ENCODE data around the gene SNX9. TPM values are rescaled to one million over a fixed set of nuclear protein-coding genes. Genes with fewer than 3 reads are reported as not detected.

Gene SNX9
- total RNA-seq, 4 donors from 2014 or later = 13.7 to 57.2 (median 50.7) TPM

DNA sequence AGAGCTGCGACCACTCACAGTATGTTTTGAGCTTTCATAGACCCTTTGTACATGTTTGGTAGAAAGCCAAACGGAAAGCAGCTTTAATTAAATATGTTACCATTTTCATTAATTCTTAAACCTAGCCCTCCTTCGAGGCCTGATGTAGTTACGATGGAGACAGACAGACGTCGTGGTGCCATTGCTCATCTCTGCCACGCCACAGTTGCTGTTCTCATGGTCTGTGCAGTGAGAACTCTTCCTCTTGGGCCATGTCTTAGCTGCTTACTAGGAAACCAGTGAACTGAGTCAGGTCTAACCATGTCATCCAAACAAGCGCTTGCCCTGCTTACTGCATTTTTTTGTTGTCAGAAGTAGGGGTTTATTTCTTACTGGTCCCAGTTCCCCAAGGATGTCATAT lies 62.8 kb downstream of the SNX9 start:
- in situ Hi-C loops (cut with MboI; ENCODE audit: low pct_ligation_motif_present in 1 of 4, low pct_unique_long_range_greater_than_20kb in 1 of 4, low sequenced_read_pairs in 3 of 4) = no loop called here

DNA sequence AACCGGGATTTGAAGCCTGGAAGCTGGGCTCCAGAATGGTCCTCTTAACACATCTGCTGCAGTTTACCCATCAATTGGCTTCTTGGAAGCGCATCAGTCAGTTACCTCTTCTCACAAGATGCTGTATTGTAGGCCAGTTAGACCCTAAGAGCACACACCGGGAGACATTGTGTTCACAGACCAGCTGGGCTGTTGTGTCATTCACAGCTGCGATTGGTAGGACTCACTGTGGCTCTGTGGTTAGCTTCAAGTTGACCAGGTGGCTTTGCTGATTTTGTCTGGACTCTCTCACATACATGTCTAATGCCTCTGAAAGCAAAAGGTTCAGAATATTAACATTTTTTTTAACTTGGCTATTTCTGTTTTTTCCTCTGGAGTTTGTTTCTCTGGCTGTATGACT lies 64.8 kb downstream of the SNX9 start:
- Histone ChIP-seq H3K4me1 (peaks cover 0 to 3% (median 0%) of the 10 kb centered on the region in 4 donors), H3K4me3 (no peak overlapping the region), H3K27ac (no peak overlapping the region), H3K36me3 (peaks cover 0 to 6% (median 3%) of the 10 kb centered on the region in 4 donors), H3K27me3 (no peaks in the 10 kb centered on the region), H3K9me3 (no peaks in the 10 kb centered on the region)
- TF ChIP-seq POLR2A (IDR thresholded peaks at IDR 0.05) (no peak), EP300 (IDR thresholded peaks at IDR 0.05; ENCODE audit: low read depth) (no peak), POLR2AphosphoS5 (IDR thresholded peaks at IDR 0.05) (no peak)
- TF ChIP-seq, protein P1, sequence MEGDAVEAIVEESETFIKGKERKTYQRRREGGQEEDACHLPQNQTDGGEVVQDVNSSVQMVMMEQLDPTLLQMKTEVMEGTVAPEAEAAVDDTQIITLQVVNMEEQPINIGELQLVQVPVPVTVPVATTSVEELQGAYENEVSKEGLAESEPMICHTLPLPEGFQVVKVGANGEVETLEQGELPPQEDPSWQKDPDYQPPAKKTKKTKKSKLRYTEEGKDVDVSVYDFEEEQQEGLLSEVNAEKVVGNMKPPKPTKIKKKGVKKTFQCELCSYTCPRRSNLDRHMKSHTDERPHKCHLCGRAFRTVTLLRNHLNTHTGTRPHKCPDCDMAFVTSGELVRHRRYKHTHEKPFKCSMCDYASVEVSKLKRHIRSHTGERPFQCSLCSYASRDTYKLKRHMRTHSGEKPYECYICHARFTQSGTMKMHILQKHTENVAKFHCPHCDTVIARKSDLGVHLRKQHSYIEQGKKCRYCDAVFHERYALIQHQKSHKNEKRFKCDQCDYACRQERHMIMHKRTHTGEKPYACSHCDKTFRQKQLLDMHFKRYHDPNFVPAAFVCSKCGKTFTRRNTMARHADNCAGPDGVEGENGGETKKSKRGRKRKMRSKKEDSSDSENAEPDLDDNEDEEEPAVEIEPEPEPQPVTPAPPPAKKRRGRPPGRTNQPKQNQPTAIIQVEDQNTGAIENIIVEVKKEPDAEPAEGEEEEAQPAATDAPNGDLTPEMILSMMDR (IDR thresholded peaks at IDR 0.05) = no peak
- no peak for DNase-seq
- 84% methylated on average over 4 of the region's 4 CpGs; no CpG with 5 or more reads in 1 of the 2 donors for WGBS, 2 donors (ENCODE audit: low coverage in 1 of 2)
- in situ Hi-C loops (cut with MboI; ENCODE audit: low pct_ligation_motif_present in 1 of 4, low pct_unique_long_range_greater_than_20kb in 1 of 4, low sequenced_read_pairs in 3 of 4) (no loop called here), intact Hi-C loops (cut with DNase I; ENCODE audit: low total_unique reads) (no loop called here)

More for the DNA sequence above, 62.8 kb downstream of the SNX9 start:
- WGBS, 2 donors (ENCODE audit: low coverage in 1 of 2) = 90 to 91% methylated on average over 2 to 8 of the region's 8 CpGs
- Histone ChIP-seq H3K4me3 (no peak overlapping the region), H3K27ac (peak overlapping the region in 1 of 4 donors; percentile 1), H3K9me3 (no peaks in the 10 kb centered on the region), H3K4me1 (peaks cover 0 to 3% (median 0%) of the 10 kb centered on the region in 4 donors), H3K36me3 (peaks cover 0 to 9% (median 3%) of the 10 kb centered on the region in 4 donors), H3K27me3 (no peaks in the 10 kb centered on the region)
- no peak for TF ChIP-seq POLR2A (IDR thresholded peaks at IDR 0.05)
- TF ChIP-seq, protein P1 (IDR thresholded peaks at IDR 0.05) = no peak
- no peak for TF ChIP-seq POLR2AphosphoS5 (IDR thresholded peaks at IDR 0.05)
- no peak for TF ChIP-seq EP300 (IDR thresholded peaks at IDR 0.05; ENCODE audit: low read depth)
- intact Hi-C loops (cut with DNase I; ENCODE audit: low total_unique reads) = no loop called here
- DNase-seq = no peak

DNA sequence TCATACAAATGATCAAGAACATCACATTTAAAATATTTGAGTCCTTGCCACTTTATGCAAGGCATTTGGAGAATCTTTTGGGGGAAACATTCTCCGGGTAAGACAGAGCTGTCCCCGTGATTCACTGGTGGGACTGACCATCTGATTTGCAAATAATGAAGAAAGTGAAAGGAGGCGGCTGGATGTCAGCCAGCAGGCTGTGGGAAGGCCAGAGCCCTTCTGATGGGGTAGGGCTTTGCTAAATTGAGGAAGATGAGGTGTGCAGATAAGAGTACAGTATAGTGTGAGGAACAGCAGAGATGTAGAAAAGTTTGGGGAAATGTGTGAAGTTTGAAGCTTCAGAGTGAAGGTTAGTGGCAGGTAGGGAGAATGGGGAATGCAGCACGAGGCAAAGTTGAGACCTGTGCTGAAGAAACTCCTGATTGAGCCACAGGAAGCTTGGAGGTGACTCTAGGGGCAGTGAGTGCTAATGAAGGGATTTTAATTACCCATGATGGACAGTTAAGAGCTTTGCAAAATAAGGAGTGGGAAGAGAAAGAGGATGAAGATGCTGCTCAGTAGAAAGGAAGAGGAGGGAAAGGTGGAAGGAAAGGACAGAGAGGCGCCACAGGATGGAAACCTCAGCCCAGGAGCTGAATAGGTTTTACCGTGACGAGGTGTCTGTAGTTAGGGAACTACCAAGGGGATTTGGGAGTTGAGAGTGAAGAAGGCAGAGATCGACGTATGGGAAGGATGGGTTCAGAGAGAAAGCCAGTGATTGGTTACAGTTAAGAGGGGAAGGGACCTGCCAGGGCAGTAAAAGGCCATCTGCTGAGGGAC lies 68.7 kb downstream of the SNX9 start:
- H3K27me3 ChIP-seq = no peaks in the 10 kb centered on the region
- DNase-seq = no peak
- in situ Hi-C loops (cut with MboI; ENCODE audit: low pct_ligation_motif_present in 1 of 4, low pct_unique_long_range_greater_than_20kb in 1 of 4, low sequenced_read_pairs in 3 of 4) (no loop called here), intact Hi-C loops (cut with DNase I; ENCODE audit: low total_unique reads) (loop anchor here (5.0 kb wide), 1 partner anchor 339 kb away; no protein-coding TSS in a partner anchor)
- TF ChIP-seq, protein P1 (IDR thresholded peaks at IDR 0.05) = no peak
- TF ChIP-seq EP300 (IDR thresholded peaks at IDR 0.05; ENCODE audit: low read depth) = no peak
- TF ChIP-seq POLR2AphosphoS5 (IDR thresholded peaks at IDR 0.05) = no peak
- no peak for TF ChIP-seq POLR2A (IDR thresholded peaks at IDR 0.05)
- H3K9me3 ChIP-seq = no peaks in the 10 kb centered on the region
- peaks cover 0 to 10% (median 4%) of the 10 kb centered on the region in 4 donors for H3K36me3 ChIP-seq
- no peak overlapping the region for H3K4me3 ChIP-seq
- H3K4me1 ChIP-seq = no peaks in the 10 kb centered on the region
- H3K27ac ChIP-seq = no peak overlapping the region
- 80 to 87% methylated on average over 6 to 9 of the region's 9 CpGs for WGBS, 2 donors (ENCODE audit: low coverage in 1 of 2)

DNA sequence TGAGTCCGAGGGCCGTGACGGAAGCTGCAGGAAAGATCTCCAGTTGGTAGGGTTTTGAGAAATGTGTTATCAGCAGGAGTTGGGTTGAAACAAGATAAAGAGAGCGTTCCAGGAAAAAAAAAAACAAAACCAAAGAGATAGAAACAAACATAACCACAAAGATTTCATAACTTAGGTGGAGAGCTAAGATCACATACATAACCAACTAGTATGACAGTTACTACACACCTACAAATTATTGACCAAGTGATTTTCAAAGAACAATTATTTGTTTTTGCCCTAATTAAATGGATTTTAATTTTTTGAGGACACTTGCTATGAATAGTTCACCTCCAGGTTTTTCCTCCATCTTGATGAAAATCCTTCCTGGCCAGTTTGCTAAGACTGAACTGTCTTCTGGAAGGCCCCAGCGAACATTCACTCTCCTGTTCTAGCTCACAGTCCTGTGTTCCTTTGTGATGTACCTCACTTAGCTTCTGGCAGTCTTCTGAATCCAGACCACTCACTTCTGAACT lies 69.4 kb downstream of the SNX9 start:
- Histone ChIP-seq H3K4me3 (no peak overlapping the region), H3K4me1 (no peaks in the 10 kb centered on the region), H3K27ac (no peak overlapping the region), H3K27me3 (no peaks in the 10 kb centered on the region), H3K36me3 (peaks cover 0 to 16% (median 6%) of the 10 kb centered on the region in 4 donors), H3K9me3 (no peaks in the 10 kb centered on the region)
- no peak for DNase-seq
- in situ Hi-C loops (cut with MboI; ENCODE audit: low pct_ligation_motif_present in 1 of 4, low pct_unique_long_range_greater_than_20kb in 1 of 4, low sequenced_read_pairs in 3 of 4) (no loop called here), intact Hi-C loops (cut with DNase I; ENCODE audit: low total_unique reads) (loop anchor here (5.0 kb wide), 1 partner anchor 340 kb away; no protein-coding TSS in a partner anchor)
- 66 to 91% methylated on average over 5 of the region's 5 CpGs for WGBS, 2 donors (ENCODE audit: low coverage in 1 of 2)
- TF ChIP-seq POLR2A (IDR thresholded peaks at IDR 0.05) (no peak), POLR2AphosphoS5 (IDR thresholded peaks at IDR 0.05) (no peak), EP300 (IDR thresholded peaks at IDR 0.05; ENCODE audit: low read depth) (no peak)
- TF ChIP-seq, protein P1 (IDR thresholded peaks at IDR 0.05) = no peak

All from transverse colon (tissue), 4 donors.